ENCODE results near the gene LRGUK.

LRGUK gene

GRCh38 chr7:134312717-134313116 is 185.6 kb downstream of the LRGUK start:
- Histone ChIP-seq H3K9me3 (ENCODE audit: low read length) (no peaks in the 10 kb centered on the region), H3K9ac (ENCODE audit: low read length) (no peak overlapping the region), H3K36me3 (ENCODE audit: insufficient read depth, low read length) (no peaks in the 10 kb centered on the region), H3K27ac (ENCODE audit: low read depth, low read length) (no peak overlapping the region), H3K27me3 (ENCODE audit: control insufficient read depth in 1 of 2, insufficient read depth in 2 of 2, low read length in 2 of 2) (no peaks in the 10 kb centered on the region), H3K4me1 (ENCODE audit: insufficient read depth, low read length) (peaks cover 15% of the 10 kb centered on the region), H3K4me3 (ENCODE audit: low read depth in 1 of 2, low read length in 2 of 2) (no peak overlapping the region)

GRCh38 chr7:134313543-134313942 is 186.4 kb downstream of the LRGUK start:
- no peaks in the 10 kb centered on the region for H3K36me3 ChIP-seq (ENCODE audit: insufficient read depth, low read length)
- peaks cover 15% of the 10 kb centered on the region for H3K4me1 ChIP-seq (ENCODE audit: insufficient read depth, low read length)
- no peaks in the 10 kb centered on the region for H3K9me3 ChIP-seq (ENCODE audit: low read length)
- H3K9ac ChIP-seq (ENCODE audit: low read length) = no peak overlapping the region
- H3K27me3 ChIP-seq (ENCODE audit: control insufficient read depth in 1 of 2, insufficient read depth in 2 of 2, low read length in 2 of 2) = no peaks in the 10 kb centered on the region
- H3K27ac ChIP-seq (ENCODE audit: low read depth, low read length) = no peak overlapping the region
- H3K4me3 ChIP-seq (ENCODE audit: low read depth in 1 of 2, low read length in 2 of 2) = no peak overlapping the region

All from muscle layer of colon (tissue), 2 donors.